GM19351 (cell line): ENCODE results near the gene PTPRN2.

Experiments
- ATAC-seq: cut with Tn5 transposase; IDR thresholded peaks from one replicate; pipeline ENCODE4 v1.9.1; 2021; ENCODE audit warnings: mild to moderate bottlenecking, moderate library complexity; ENCODE audit not compliant: unreplicated experiment

The PTPRN2 gene

GRCh38 chr7:157840914-157841772, 746.5 kb downstream of the PTPRN2 start:
- no peak for ATAC-seq

- no peak for ATAC-seq
These were observed 747.3 kb downstream of the PTPRN2 start for GRCh38 chr7:157840174-157840913.

DNA sequence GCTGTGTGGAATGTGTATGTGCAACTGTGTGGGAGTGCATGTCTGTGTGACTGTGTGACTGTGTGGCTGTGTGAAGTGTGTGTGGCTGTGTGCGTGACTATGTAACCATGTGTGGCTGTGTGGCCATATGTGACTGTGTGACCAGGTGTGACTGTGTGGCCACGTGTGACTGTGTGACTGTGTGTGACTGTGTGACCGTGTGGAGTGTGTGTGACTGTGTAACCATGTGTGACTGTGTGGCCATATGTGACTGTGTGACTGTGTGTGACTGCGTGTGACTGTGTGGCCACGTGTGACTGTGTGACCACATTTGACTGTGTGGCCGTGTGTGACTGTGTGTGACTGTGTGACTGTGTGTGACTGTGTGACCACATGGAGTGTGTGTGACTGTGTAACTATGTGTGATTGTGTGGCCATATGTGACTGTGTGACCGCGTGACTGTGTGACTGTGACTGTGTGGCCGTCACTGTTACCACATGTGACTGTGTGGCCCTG, 747.9 kb downstream of the PTPRN2 start:
- ATAC-seq: no peak

- ATAC-seq: no peak
These were observed 748.4 kb downstream of the PTPRN2 start for GRCh38 chr7:157839226-157839625.

GRCh38 chr7:157837561-157837960, 750.1 kb downstream of the PTPRN2 start:
- no peak for ATAC-seq

DNA sequence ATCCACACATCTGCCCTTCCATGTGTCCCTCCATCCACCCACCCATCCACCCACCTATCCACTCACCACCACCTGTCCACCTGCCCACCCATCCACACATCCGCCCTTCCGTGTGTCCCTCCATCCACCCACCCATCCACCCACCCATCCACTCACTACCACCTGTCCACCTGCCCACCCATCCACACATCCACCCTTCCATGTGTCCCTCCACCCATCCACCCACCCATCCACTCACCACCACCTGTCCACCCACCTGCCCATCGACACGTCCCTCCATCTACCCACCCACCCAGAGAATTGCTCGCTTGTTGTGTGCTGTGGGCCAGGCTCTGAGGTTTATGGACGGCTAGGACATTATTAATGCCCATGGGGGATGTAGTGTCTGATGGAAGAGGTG, 750.6 kb downstream of the PTPRN2 start:
- no peak for ATAC-seq

DNA sequence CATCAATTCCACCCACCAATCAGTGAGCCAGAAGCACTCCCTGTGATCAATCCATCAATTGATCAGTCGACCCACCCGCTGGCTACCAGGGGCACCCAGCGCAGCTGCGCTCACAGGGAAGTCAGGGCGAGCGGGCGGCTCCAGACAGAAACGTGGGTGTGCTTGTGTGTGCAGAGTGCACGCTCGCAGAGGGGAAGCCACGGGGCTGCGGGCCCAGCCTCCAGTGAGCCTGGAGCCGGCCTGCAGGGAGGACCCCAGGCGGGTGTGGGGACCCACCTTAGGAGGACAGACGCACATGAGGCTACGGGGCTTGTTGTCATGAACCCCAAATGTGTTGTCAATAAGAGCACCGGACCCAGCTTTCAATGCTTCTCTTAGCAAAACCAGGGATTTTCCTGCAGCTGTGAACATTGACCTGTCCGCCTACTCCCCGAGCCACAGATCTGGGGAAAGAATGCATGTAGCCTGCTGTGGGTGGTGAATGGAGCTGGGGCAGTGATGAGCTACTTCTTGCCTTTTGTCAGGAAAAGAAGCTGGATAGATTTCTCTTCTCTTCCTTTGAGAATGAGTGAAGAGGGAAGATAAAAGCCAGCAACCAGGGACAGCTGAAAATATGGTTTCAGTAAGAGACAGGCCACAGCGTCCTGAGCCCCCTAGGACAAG, 753.0 kb downstream of the PTPRN2 start:
- ATAC-seq: no peak

GRCh38 chr7:157832866-157833607, 754.6 kb downstream of the PTPRN2 start:
- no peak for ATAC-seq

DNA sequence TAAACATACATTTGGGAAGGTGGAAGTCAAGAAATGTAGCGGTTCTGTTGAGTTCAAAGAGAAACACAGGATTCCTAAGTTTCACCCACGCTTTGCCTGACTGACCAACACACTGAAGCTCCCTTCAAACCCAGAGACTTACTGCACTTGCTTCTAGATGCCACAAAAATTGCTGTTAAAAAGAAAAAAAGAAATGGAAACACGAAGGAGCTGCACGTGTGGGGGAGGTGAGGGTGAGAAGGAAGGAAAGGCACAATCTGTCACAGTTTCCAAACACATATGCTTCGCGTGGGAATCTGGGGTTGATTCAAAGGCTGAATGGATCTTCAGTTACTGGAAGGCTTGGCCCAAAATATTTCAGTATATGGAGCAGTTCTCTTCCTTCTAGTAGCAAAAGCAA, 755.2 kb downstream of the PTPRN2 start:
- no peak for ATAC-seq

GRCh38 chr7:157832006-157832405, 755.6 kb downstream of the PTPRN2 start:
- ATAC-seq: no peak

GRCh38 chr7:157831143-157831905, 756.3 kb downstream of the PTPRN2 start:
- no peak for ATAC-seq

DNA sequence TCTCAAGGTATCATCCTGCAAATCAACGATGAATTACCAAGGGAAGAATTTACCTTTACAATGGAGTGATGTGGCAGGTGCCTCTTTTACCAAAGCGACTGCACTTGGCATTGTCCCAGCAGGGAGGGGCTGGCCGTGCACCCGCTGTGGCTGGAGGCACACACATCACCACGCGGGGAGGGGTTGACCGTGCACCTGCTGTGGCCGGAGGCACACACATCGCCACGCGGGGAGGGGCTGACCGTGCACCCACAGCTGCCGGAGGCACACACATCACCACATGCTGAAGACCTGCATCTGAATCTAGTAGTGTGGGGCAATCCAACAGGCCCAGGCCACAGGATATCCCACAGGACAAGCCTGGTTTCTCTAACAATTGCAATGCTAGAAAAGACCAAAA, 757.3 kb downstream of the PTPRN2 start:
- ATAC-seq: no peak

- no peak for ATAC-seq
These were observed 758.1 kb downstream of the PTPRN2 start for GRCh38 chr7:157829491-157829890.

GRCh38 chr7:157828881-157829280, 758.7 kb downstream of the PTPRN2 start:
- no peak for ATAC-seq

- no peak for ATAC-seq
These were observed 759.4 kb downstream of the PTPRN2 start for GRCh38 chr7:157828190-157828589.

DNA sequence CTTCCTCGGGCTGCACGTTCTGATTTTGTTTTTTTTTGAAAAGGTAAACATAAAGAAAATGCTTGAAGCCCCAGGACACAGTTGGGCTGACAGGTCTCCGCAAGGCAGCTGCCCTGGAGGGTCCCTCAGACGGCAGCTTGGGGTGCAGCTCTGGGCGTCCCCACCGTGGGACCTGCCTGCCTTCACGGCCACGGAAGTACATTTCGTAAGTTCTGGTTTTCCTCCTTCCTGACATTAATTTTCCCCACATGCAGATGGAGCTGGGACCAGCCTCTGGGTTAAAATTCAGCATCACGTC, 759.8 kb downstream of the PTPRN2 start:
- ATAC-seq: no peak

- ATAC-seq: no peak
These were observed 760.4 kb downstream of the PTPRN2 start for GRCh38 chr7:157827045-157827862.

DNA sequence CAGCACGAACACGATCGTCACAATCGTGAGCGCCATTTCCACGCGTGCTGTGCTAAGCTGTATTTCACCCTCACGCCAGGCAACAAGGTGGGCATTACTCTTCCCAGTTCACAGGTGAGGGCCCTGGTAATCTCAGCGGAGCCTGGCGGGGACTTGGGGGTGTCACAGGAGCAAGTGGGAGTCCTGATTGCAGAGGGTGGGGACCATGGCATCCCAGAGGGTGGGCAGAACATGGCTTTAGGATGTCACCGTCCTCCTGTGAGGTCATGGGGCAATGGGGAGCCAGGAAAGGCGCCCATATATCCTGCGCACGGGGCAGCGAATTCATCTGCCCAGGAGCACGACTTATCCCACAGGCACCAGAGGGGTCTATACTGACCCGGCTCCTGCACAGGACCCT, 761.1 kb downstream of the PTPRN2 start:
- ATAC-seq: no peak

DNA sequence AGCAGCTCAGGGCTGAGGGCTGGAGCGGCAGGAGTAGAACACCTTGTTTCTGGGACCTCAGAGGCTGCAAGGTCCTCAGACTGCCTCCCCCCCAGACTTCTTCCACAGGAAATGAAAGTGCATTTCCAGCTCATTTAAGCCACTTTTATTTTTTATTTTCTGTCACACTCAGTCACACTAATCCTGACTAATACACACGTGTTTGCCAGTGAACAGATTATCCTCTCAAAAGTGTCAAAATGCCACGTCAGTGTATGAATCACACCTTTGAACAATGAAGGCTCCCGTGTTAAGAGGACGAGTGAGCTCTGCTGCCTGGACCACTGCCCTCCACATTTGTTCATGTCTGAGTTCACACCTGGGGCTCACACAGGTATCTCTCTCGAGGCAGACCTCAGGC, 762.3 kb downstream of the PTPRN2 start:
- no peak for ATAC-seq

DNA sequence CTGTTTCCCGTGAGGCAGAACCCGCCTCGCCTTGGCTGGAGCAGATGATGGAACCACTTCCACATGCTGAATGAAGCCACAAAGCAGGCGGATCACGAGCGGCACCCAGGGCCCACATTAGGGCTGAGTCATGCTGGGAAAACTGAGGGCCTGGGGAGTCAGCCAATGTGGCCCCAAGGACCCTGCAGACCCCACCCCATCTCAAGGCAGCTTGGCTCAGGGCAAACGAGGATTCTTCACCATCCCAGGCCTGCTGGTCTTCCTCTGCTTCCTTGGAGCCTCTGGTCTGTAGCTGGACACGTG, 762.9 kb downstream of the PTPRN2 start:
- ATAC-seq: no peak
